Stimulated activated CD4-positive, alpha-beta T cell treated with anti-CD3 and anti-CD28 coated beads, Interleukin-1b, Interleukin-23, amount 100 ng/mL, for 4 hours (primary cell): ENCODE results near the gene MTCL1.

Experiments used
- DNase-seq, 2 donors: peaks; one replicate each; pipeline ENCODE4 v3.0.0-alpha.2; 2020; ENCODE audit warnings: low read depth in 2 of 2

The MTCL1 gene

GRCh38 chr18:8793445-8794155 lies 88.2 kb downstream of the MTCL1 start:
- DNase-seq, result no peak

GRCh38 chr18:8794156-8794933 lies 89.0 kb downstream of the MTCL1 start:
- DNase-seq, result no peak

- no peak for DNase-seq
Observed at GRCh38 chr18:8794934-8795280, 89.6 kb downstream of the MTCL1 start.

GRCh38 chr18:8795586-8796325 lies 90.4 kb downstream of the MTCL1 start:
- no peak for DNase-seq

- no peak for DNase-seq
Observed at GRCh38 chr18:8797206-8797605, 91.8 kb downstream of the MTCL1 start.

- DNase-seq, result no peak
Observed at GRCh38 chr18:8799001-8799400, 93.6 kb downstream of the MTCL1 start.

GRCh38 chr18:8799596-8800441 lies 94.5 kb downstream of the MTCL1 start:
- DNase-seq, result no peak

- DNase-seq, result no peak
Observed at GRCh38 chr18:8800445-8800844, 95.1 kb downstream of the MTCL1 start.

- DNase-seq, result no peak
Observed at GRCh38 chr18:8800876-8801262, 95.5 kb downstream of the MTCL1 start.

GRCh38 chr18:8801263-8801901 lies 96.0 kb downstream of the MTCL1 start:
- no peak for DNase-seq

GRCh38 chr18:8802017-8802672 lies 96.8 kb downstream of the MTCL1 start:
- no peak for DNase-seq

- DNase-seq, result no peak
Observed at GRCh38 chr18:8803063-8803795, 97.9 kb downstream of the MTCL1 start.

GRCh38 chr18:8803957-8804356 lies 98.6 kb downstream of the MTCL1 start:
- no peak for DNase-seq

GRCh38 chr18:8805552-8805951 lies 100.2 kb downstream of the MTCL1 start:
- no peak for DNase-seq

GRCh38 chr18:8806100-8806797 lies 100.9 kb downstream of the MTCL1 start:
- DNase-seq, result no peak

GRCh38 chr18:8806798-8807487 lies 101.6 kb downstream of the MTCL1 start:
- no peak for DNase-seq

- no peak for DNase-seq
Observed at GRCh38 chr18:8807488-8807805, 102.1 kb downstream of the MTCL1 start.

GRCh38 chr18:8808001-8808400 lies 102.6 kb downstream of the MTCL1 start:
- DNase-seq, result no peak

GRCh38 chr18:8809514-8809913 lies 104.2 kb downstream of the MTCL1 start:
- no peak for DNase-seq
